ENCODE results near the gene KIF21B. TPM values are rescaled to one million over a fixed set of nuclear protein-coding genes. Genes with fewer than 3 reads are reported as not detected.

KIF21B gene
- total RNA-seq, 1 experiment from 2014 or later, result 0.60 TPM

GRCh38 chr1:200960236-200960947 is 63.1 kb downstream of the KIF21B start:
- BruUV-seq (replicated peaks), result no TSS peak
- CTCF ChIA-PET, result no interaction called here
- TF ChIP-seq, protein P1, sequence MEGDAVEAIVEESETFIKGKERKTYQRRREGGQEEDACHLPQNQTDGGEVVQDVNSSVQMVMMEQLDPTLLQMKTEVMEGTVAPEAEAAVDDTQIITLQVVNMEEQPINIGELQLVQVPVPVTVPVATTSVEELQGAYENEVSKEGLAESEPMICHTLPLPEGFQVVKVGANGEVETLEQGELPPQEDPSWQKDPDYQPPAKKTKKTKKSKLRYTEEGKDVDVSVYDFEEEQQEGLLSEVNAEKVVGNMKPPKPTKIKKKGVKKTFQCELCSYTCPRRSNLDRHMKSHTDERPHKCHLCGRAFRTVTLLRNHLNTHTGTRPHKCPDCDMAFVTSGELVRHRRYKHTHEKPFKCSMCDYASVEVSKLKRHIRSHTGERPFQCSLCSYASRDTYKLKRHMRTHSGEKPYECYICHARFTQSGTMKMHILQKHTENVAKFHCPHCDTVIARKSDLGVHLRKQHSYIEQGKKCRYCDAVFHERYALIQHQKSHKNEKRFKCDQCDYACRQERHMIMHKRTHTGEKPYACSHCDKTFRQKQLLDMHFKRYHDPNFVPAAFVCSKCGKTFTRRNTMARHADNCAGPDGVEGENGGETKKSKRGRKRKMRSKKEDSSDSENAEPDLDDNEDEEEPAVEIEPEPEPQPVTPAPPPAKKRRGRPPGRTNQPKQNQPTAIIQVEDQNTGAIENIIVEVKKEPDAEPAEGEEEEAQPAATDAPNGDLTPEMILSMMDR (conservative IDR thresholded peaks at IDR 0.05; ENCODE audit: low read depth, low read length), result no peak
- no peak for TF ChIP-seq EZH2 (IDR thresholded peaks at IDR 0.05; ENCODE audit: borderline replicate concordance, low read depth, low read length, poor library complexity, severe bottlenecking)
- Histone ChIP-seq H3K4me1 (ENCODE audit: insufficient read depth, low read length, poor library complexity, severe bottlenecking) (no peaks in the 10 kb centered on the region), H3K27me3 (replicated peaks; ENCODE audit: insufficient read depth, low read depth, low read length, poor library complexity) (no peaks in the 10 kb centered on the region), H3K36me3 (ENCODE audit: insufficient read depth, low read length, poor library complexity, severe bottlenecking) (no peaks in the 10 kb centered on the region), H3K4me3 (ENCODE audit: low read depth, low read length, poor library complexity, severe bottlenecking) (no peak overlapping the region), H3K27ac (ENCODE audit: low read depth, low read length, poor library complexity, severe bottlenecking) (no peak overlapping the region), H3K9me3 (ENCODE audit: low read depth, low read length, poor library complexity, severe bottlenecking) (no peaks in the 10 kb centered on the region)
- intact Hi-C loops (cut with micrococcal nuclease; ENCODE audit: unreplicated experiment), result no loop called here
- POLR2A ChIA-PET (ENCODE audit: low non-redundant PET), result no interaction called here
- no peak for DNase-seq (ENCODE audit: low spot score)

GRCh38 chr1:200959411-200959921 is 64.0 kb downstream of the KIF21B start:
- TF ChIP-seq EZH2 (IDR thresholded peaks at IDR 0.05; ENCODE audit: borderline replicate concordance, low read depth, low read length, poor library complexity, severe bottlenecking), result no peak
- TF ChIP-seq, protein P1 (conservative IDR thresholded peaks at IDR 0.05; ENCODE audit: low read depth, low read length), result no peak
- no peak for DNase-seq (ENCODE audit: low spot score)
- Histone ChIP-seq H3K36me3 (ENCODE audit: insufficient read depth, low read length, poor library complexity, severe bottlenecking) (no peaks in the 10 kb centered on the region), H3K4me3 (ENCODE audit: low read depth, low read length, poor library complexity, severe bottlenecking) (no peak overlapping the region), H3K27ac (ENCODE audit: low read depth, low read length, poor library complexity, severe bottlenecking) (no peak overlapping the region), H3K27me3 (replicated peaks; ENCODE audit: insufficient read depth, low read depth, low read length, poor library complexity) (no peaks in the 10 kb centered on the region), H3K9me3 (ENCODE audit: low read depth, low read length, poor library complexity, severe bottlenecking) (no peaks in the 10 kb centered on the region), H3K4me1 (ENCODE audit: insufficient read depth, low read length, poor library complexity, severe bottlenecking) (no peaks in the 10 kb centered on the region)
- intact Hi-C loops (cut with micrococcal nuclease; ENCODE audit: unreplicated experiment), result no loop called here
- POLR2A ChIA-PET (ENCODE audit: low non-redundant PET), result no interaction called here
- BruUV-seq (replicated peaks), result no TSS peak
- CTCF ChIA-PET, result no interaction called here

GRCh38 chr1:200958597-200958996 is 64.9 kb downstream of the KIF21B start:
- BruUV-seq (replicated peaks), result no TSS peak
- no peak overlapping the region for H3K4me3 ChIP-seq (ENCODE audit: low read depth, low read length, poor library complexity, severe bottlenecking)
- no peaks in the 10 kb centered on the region for H3K27me3 ChIP-seq (replicated peaks; ENCODE audit: insufficient read depth, low read depth, low read length, poor library complexity)
- no peaks in the 10 kb centered on the region for H3K36me3 ChIP-seq (ENCODE audit: insufficient read depth, low read length, poor library complexity, severe bottlenecking)
- H3K27ac ChIP-seq (ENCODE audit: low read depth, low read length, poor library complexity, severe bottlenecking), result no peak overlapping the region
- no peaks in the 10 kb centered on the region for H3K9me3 ChIP-seq (ENCODE audit: low read depth, low read length, poor library complexity, severe bottlenecking)
- DNase-seq (ENCODE audit: low spot score), result no peak
- ChIA-PET POLR2A (ENCODE audit: low non-redundant PET) (no interaction called here), CTCF (no interaction called here)
- H3K4me1 ChIP-seq (ENCODE audit: insufficient read depth, low read length, poor library complexity, severe bottlenecking), result no peaks in the 10 kb centered on the region
- intact Hi-C loops (cut with micrococcal nuclease; ENCODE audit: unreplicated experiment), result no loop called here
- TF ChIP-seq EZH2 (IDR thresholded peaks at IDR 0.05; ENCODE audit: borderline replicate concordance, low read depth, low read length, poor library complexity, severe bottlenecking), result no peak
- TF ChIP-seq, protein P1 (conservative IDR thresholded peaks at IDR 0.05; ENCODE audit: low read depth, low read length), result no peak

All from A673 (cell line).